Heart left ventricle (tissue), 13 donors: ENCODE measurements around the gene OR10K2.

Experiments
- CTCF ChIP-seq, 12 donors: fragments of 200-600 bp; sonication (generic) in 4 of 12; IDR thresholded peaks; one replicate each; pipeline versions ENCODE4 v1.5.0 to v1.8.0; 2018 to 2022; ENCODE audit warnings: antibody characterized with exemption in 12 of 12, mild to moderate bottlenecking in 5 of 12
- POLR2A ChIP-seq, 2 donors: fragments of 450-650 bp; IDR thresholded peaks; one replicate each; pipeline ENCODE4 v1.6.1; 2017; ENCODE audit warnings: antibody characterized with exemption in 2 of 2, mild to moderate bottlenecking in 2 of 2, moderate library complexity in 2 of 2
- donor health status: ischemic (EF 13 %, LVEDD 7.1; RV severe dilation, severe dysfunction).
- donor health status: DM: no; HTN: yes; CAD: no.
- donor health status: DM: no; HTN: no; CAD: no.
- donor health status: ischemic (EF 25% LVEDD 6.9; RV normal size, moderate dysfunction).
- donor health status: ischemic (EF 25% LVEDD 5.7; RV mildly dilated, moderate dysfunction).
- donor health status: ischemic (EF 35%, LVEDD 5.7; RV mildly dilated, moderate dysfunction).
- donor health status: nonischemic (EF 11% LVEDD 7.7; RV severe dilation, severe dysfunction).
- donor health status: DM: yes; HTN: yes; CAD: no.
- donor health status: PGD.
- donor health status: ischemic (EF 29% LVEDD 5.4; RV normal size, mild dysfunction).
- donor health status: nonischemic (EF 23%, LVEDD 6.1; RV moderate dilation, normal function).

- no peak for TF ChIP-seq CTCF (IDR thresholded peaks at IDR 0.05)
- TF ChIP-seq POLR2A (IDR thresholded peaks at IDR 0.05), result no peak
These were observed 32.6 kb downstream of the OR10K2 start for GRCh38 chr1:158393476-158393875.
